RKO (cell line): ENCODE measurements around the gene EIF4A2.
"Not testable (repeated sequence)": the region's sequence is repeated elsewhere in the genome, so short reads cannot be mapped to it uniquely, and the experiment has no call there.

Experiments
- DNase-seq: peaks from one replicate; pipeline ENCODE4 v3.0.0-alpha.2; 2016; ENCODE audit warnings: low spot score

EIF4A2 gene

DNA sequence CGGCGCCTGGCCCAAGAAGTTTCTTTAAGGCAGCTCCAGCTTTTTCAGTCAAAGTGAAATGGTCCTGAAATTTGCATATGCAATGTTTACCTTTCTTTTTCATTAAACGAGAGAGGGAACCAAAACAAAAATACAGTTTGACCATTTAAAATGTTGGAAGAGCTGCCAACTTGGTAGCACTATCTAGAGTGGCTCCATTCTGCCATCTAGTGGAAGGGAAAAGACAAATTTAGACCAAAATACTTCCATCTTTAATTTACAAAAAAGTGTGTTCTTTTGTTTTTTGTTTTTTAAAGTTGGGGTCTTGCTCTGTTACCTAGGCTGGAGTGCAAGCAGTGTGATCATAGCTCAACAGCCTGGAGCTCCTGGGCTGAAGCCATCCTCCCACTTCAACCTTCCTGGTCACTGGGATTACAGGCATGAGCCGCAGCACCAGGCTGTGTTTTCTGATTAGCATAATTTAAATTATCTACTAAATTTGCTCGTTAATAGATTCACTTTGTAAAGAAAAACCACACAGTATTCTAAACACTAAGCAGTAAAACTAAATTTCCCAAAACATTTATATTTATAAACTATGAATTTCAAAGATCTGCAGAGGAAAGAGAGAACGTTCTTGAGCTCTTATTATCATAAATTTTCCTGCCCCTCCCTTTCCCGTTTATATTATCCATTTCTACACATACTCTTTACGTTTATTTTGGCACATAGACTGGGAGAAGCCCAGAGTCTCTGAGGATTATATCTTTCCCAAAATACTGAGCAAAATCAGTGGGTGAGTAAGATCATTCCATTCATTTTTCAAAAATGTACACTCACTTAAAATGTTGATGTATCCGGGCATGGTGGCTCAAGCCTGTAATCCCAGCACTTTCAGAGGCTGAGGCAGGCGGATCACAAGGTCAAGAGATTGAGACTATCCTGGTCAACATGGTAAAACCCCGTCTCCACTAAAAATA, 38.3 kb downstream of the EIF4A2 start:
- DNase-seq, result peak; percentile 69

DNA sequence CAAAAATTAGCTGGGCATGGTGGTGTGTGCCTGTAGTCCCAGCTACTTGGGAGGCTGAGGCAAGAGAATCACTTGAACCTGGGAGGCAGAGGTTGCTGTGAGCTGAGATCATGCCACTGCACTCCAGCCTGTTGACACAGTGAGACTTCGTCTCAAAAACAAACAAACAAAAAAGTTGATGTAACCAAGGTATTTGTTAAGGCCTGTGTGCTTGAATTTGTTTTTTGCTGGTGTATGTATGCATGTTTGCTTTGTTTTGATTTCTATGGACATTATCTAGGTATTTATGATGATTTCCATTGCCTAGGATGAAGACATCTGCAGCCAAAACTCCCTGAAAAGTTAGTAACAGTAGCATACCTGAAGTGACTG, 39.0 kb downstream of the EIF4A2 start:
- DNase-seq, result not testable (repeated sequence)

DNA sequence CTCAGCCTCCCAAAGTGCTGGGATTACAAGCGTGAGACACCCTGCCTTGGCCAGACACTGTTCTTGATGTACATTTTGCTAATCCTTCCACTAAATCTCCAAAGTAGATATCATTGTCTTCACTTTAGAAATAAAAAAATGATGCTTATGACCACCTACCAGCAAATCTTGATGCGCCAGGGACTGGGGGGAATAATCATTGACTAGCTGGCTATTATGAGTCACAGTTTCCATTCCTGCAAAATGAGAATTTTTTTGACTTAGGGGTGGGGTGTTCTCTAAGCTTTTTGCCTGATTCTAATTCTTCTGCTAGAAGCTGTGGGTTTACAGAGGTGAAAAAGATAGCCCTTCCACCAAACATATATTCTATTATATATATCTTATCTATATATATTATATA, 40.0 kb downstream of the EIF4A2 start:
- DNase-seq, result peak; percentile 56

DNA sequence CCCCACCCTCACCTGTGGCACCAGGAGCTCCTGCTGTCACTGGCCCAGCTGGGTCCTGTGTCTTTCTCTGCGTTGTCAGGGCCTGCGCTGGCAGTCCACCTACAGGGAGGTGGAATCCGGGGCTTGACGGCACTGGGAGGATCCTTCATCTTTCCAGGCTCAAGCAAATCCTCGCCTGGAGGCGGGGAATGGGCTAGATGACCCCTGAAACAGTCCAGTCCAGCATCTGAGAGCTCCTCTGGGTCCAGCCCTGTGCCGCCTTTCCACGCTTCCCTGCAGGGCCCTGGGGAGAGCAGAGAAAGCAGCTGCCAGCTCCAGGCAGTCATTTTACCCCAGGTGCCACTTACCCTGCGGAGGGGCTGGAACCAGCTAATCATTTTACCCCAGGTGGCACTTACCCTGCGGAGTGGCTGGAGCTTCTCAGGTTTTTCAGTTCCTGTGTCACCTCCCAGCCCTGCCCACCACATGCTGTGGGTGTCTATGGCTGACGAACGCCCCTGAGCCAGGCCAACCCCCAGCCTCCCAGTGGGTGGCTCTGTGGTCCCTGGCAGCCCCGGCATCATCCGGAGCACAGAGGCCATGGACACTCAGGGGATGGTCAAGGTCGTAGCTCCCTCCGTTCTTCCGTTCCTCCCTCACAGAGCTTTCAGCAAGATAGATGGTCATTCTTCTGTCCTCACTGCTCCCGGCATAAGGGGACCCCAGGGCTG, 41.2 kb downstream of the EIF4A2 start:
- DNase-seq, result no peak

DNA sequence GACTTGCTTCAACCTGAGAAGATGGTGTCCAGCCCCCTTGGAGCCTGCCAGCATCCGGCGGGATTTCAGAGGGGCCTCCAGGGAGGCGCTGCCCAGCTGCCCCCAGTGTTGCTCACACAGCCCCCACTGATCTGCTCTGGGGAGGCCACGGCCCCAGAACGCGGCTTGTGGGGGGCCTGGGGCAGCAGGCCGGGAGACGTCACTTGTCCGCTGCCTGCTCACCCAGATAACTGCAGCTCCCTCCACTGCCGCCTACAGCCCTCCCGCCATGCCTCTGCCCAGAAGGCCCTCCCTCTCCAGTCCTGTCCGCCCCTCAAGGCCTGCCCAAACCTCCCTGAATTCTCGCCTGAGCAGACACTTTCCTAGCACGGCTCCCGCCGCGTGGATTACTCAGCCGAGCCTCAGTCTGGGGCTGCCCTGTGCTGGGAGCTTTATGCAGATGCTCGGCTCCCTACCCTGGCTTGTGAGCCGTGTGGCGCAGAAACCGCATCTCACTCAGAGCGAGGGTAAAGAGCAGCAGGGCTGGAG, 42.0 kb downstream of the EIF4A2 start:
- DNase-seq, result no peak

DNA sequence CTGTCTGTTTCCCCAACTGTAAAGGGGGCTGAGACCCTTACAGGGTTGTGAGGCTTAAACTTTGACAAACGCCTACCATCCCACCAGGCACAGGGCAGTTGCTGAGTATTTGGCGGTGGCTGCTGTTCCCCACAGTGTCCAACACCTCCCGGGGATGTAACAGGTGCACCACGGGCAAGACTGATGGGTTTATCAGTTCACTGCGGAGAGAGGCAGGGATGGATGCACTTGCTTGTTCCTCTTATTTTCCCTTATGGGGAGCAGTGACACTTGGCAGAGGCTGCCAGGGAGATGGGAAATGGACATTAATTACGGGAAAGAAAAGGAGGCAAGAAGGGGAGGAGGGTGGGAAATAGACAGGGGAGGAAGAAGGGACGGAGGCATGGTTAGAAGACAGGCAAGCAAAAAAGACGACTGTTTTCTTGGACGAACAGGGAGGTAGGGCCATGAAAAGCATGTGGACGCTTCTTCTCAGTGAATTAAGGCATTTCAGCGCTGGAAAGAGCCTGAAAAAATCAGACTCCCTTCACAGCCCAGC, 42.6 kb downstream of the EIF4A2 start:
- no peak for DNase-seq

DNA sequence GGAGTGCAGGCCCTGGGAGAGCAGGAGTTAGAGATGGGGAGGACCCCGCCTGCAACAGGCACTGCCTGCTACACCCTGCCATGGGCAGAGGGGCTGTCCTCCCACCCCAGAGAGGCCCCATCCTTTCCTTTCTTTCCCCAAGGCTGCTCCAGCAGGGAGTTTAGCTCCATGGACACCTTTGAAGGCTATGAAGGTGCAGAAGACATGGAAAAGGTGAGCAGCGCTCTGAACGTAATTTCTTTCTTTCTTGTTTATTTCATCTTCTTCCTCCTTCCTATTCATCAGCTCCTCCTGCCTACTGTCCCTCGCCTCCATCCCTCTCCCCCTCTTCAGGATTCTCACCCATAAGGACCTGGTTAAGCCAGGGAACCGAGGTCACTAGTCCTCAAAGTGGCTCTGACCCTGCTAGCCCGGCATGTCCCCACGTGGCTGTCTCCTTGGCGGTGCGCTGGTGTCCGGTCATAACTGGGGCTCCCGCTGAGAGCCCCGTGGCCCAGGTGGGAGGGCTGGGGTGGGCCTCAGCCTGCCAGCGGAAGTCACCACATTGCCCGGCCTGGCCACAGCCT, 43.1 kb downstream of the EIF4A2 start:
- no peak for DNase-seq

DNA sequence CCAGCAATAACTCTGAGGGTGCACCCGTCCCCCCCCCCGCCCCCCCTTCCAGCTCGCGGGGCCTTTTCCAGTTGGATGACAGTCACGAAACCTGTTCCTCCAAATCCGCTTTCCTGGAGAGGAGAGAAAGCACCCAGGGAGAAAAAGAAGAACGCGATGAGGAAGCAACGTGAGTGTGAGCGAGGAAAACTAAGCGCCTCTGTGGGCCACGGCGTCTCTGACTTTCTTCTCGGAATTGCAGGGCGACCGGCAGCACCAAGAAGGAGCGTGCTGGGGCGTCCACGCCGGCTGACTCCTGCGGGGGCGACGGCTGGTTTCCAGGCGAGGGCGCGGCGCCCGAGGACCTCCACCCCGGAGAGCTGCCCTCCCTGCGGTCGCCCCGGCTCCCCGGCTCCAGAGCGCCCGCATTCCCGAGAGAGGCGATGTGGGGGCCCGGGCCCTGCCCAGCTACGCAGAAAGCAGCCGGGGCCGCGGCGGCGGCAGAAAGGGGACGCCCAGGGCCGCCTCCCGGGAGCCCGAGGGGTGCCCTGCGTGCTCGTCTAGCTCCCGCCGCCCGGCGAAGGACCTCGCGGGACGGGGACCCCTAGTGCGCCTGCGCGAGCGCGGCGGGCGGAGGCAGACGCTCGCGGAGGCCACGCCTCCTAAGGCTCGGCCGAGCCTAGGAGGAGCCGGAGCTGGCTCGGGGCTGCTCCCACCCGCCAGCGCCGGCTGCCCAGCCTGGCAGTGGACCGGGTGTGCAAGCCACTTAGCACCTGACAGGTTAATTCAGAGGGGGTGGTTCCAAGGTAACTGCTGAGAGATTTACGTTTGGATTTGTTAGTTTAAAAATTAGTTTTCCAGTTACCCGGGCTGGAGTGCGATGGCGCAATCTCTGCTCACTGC, 43.8 kb downstream of the EIF4A2 start:
- peak; percentile 88 for DNase-seq

DNA sequence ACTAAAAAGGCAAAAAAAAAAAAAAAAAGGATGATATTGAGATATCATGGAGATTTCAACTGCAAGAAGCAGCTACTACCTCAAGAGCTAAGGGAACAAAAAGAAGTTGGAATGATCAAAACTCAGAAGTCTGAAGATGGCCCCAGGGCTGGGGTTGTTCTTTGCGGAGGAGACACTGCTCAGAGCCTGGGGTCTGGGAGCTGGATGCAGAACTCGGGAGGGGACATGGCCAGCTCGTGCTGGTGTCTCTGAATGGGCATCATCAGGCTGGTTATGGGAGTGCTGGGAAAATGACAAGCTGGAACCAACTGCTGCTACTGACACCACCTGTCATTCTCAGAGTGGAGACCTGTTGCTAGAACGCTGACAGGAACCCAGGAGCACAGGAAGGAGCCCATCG, 45.0 kb downstream of the EIF4A2 start:
- DNase-seq, result no peak

DNA sequence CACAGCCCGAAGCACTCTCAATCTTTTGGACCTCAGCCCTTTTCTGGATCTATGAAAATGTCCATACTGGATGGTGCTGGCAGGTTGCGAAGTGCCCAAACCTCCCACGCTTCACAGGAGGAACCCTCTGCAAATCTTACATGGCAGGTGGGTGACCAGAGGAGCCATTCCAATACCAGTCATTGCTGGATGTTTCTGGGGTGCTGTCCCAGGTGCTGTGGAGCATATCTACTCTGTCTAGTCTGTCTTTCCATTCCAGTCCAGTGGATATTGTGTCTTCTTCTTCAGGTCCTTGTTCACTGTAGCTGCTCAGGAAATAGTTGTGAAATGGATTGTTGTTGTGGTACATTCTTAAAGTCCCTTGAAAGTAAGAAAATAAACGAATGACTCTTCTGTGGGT, 48.4 kb downstream of the EIF4A2 start:
- no peak for DNase-seq

DNA sequence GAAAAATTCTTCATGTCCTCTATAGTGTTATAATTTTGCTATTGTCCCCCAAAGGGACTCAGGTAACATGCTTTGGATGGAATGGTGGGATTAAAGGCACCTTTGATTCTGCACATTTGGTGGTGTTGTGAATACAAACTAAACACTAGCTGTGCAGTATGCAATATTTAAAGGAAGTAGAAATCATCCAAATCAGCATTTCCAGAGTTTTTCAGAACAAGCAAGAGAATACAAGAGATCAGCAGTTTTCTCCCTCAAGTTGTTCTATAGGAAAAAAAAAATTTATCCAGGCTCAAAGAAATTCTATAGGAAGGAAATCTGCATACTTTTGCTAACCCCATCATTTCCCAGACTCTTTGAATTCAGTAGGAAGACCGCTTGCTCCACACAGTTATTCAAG, 48.9 kb downstream of the EIF4A2 start:
- DNase-seq, result no peak
